MCF 10A (cell line): ENCODE data around the gene KAZN. TPM values are rescaled to one million over a fixed set of nuclear protein-coding genes. Genes with fewer than 3 reads are reported as not detected.

ENCODE experiments used
- BruUV-seq: library from RNA; stranded (reverse); fragments of 400-500 nt; replicated peaks from 2 replicates; lab custom pipeline; 2021; lab: Mats Ljungman, UMichigan
- CTCF ChIA-PET: fragments of 300-600 bp; sonication (Branson Sonifier 250); formaldehyde crosslinking; extraction: SDS; loops from one replicate; lab custom pipeline; 2021; ENCODE audit warnings: antibody characterized with exemption, inconsistent platforms; lab: Yijun Ruan, JAX
- POLR2A ChIA-PET: fragments of 300-600, 350-650 bp; sonication (Branson Sonifier 250); formaldehyde crosslinking; extraction: SDS; loops from one replicate; lab custom pipeline; 2020; ENCODE audit warnings: antibody characterized with exemption, inconsistent platforms; lab: Yijun Ruan, JAX
- DNase-seq: peaks from one replicate; pipeline ENCODE4 v3.0.0-alpha.2; 2018; ENCODE audit not compliant: unreplicated experiment
- H3K27ac Mint-ChIP-seq: one replicate; pipeline ENCODE4 v1.8.0; 2022; ENCODE audit warnings: mild to moderate bottlenecking, low read depth, mixed read lengths; ENCODE audit not compliant: unreplicated experiment
- H3K27me3 Mint-ChIP-seq: one replicate; pipeline ENCODE4 v1.8.0; 2022; ENCODE audit warnings: mixed read lengths; ENCODE audit not compliant: insufficient read depth, unreplicated experiment
- H3K36me3 Mint-ChIP-seq: one replicate; pipeline ENCODE4 v1.8.0; 2022; ENCODE audit warnings: mild to moderate bottlenecking, moderate library complexity, mixed read lengths; ENCODE audit not compliant: insufficient read depth, unreplicated experiment
- H3K4me1 Mint-ChIP-seq: one replicate; pipeline ENCODE4 v1.8.0; 2022; ENCODE audit warnings: mixed read lengths; ENCODE audit not compliant: insufficient read depth, unreplicated experiment
- H3K4me3 Mint-ChIP-seq: one replicate; pipeline ENCODE4 v1.8.0; 2022; ENCODE audit warnings: mild to moderate bottlenecking, moderate library complexity, mixed read lengths; ENCODE audit not compliant: unreplicated experiment
- H3K9me3 Mint-ChIP-seq: one replicate; pipeline ENCODE4 v1.8.0; 2022; ENCODE audit warnings: mixed read lengths; ENCODE audit not compliant: unreplicated experiment
- intact Hi-C: fragments of 100-400 bp; cut with micrococcal nuclease; formaldehyde crosslinking; loops from 2 replicates; pipeline ENCODE4 v1.14.1; 2022
- total RNA-seq: library from RNA; stranded (reverse); gene quantifications from 2 replicates; pipeline ENCODE4 v1.2.3, GENCODE V29; 2022
- TF ChIP-seq, protein P1 (sequence below): fragments of 200-600 bp; IDR thresholded peaks from one replicate; pipeline ENCODE4 v1.8.0; 2022; ENCODE audit warnings: antibody characterized with exemption, mild to moderate bottlenecking; ENCODE audit not compliant: unreplicated experiment

The KAZN gene
- total RNA-seq, 1 experiment from 2014 or later = 3.3 TPM

DNA sequence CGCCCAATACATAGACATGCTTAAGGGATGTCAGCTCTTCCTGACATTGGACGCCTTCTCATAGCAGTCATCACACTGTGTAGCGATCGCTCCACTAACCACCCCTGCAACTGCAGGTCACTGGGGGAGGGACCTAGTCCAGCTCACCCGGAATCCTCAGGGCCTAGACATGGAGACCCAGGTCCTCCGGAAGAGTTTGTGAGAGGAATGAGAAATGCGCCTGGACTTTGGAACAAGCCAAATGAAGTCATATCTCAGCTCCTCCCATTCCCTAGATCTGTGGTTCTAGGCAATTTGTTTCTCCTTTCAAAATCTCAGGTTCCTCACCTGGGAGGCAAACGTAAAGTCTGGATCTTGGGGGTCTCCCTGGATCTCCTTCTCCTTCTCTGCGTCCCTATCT lies 253.3 kb downstream of the KAZN start:
- POLR2A ChIA-PET = interaction anchor here (0.6 kb wide), 1 partner anchor 584 kb away, joined by 3 read pairs; no protein-coding TSS in a partner anchor

GRCh38 chr1:14852291-14852690 lies 253.8 kb downstream of the KAZN start:
- no peaks in the 10 kb centered on the region for H3K36me3 Mint-ChIP-seq
- no peaks in the 10 kb centered on the region for H3K9me3 Mint-ChIP-seq
- intact Hi-C loops = no loop called here
- TF ChIP-seq, protein P1, sequence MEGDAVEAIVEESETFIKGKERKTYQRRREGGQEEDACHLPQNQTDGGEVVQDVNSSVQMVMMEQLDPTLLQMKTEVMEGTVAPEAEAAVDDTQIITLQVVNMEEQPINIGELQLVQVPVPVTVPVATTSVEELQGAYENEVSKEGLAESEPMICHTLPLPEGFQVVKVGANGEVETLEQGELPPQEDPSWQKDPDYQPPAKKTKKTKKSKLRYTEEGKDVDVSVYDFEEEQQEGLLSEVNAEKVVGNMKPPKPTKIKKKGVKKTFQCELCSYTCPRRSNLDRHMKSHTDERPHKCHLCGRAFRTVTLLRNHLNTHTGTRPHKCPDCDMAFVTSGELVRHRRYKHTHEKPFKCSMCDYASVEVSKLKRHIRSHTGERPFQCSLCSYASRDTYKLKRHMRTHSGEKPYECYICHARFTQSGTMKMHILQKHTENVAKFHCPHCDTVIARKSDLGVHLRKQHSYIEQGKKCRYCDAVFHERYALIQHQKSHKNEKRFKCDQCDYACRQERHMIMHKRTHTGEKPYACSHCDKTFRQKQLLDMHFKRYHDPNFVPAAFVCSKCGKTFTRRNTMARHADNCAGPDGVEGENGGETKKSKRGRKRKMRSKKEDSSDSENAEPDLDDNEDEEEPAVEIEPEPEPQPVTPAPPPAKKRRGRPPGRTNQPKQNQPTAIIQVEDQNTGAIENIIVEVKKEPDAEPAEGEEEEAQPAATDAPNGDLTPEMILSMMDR = no peak
- H3K27ac Mint-ChIP-seq = no peak overlapping the region
- no peak overlapping the region for H3K4me3 Mint-ChIP-seq
- H3K4me1 Mint-ChIP-seq = no peaks in the 10 kb centered on the region
- no peak for DNase-seq
- BruUV-seq = no TSS peak
- POLR2A ChIA-PET = no interaction called here
- CTCF ChIA-PET = interaction anchor here (0.5 to 0.8 kb wide), 3 partner anchors 56 to 1091 kb away, joined by 3 read pairs; no protein-coding TSS in a partner anchor
- peaks cover 38% of the 10 kb centered on the region for H3K27me3 Mint-ChIP-seq

More for the DNA sequence above, 253.3 kb downstream of the KAZN start:
- intact Hi-C loops = loop anchor here (2.0 kb wide), 1 partner anchor 739 kb away; no protein-coding TSS in a partner anchor
- Mint-ChIP-seq H3K27me3 (peaks cover 37% of the 10 kb centered on the region), H3K36me3 (no peaks in the 10 kb centered on the region), H3K9me3 (no peaks in the 10 kb centered on the region), H3K4me3 (no peak overlapping the region), H3K4me1 (no peaks in the 10 kb centered on the region), H3K27ac (no peak overlapping the region)
- CTCF ChIA-PET = interaction anchor here (0.7 to 0.8 kb wide), 2 partner anchors 55 to 285 kb away, joined by 3 read pairs; no protein-coding TSS in a partner anchor
- no peak for DNase-seq
- no TSS peak for BruUV-seq
- TF ChIP-seq, protein P1 = no peak

- DNase-seq = no peak
- Mint-ChIP-seq H3K4me1 (no peaks in the 10 kb centered on the region), H3K4me3 (no peak overlapping the region), H3K36me3 (no peaks in the 10 kb centered on the region), H3K27ac (no peak overlapping the region), H3K27me3 (peaks cover 38% of the 10 kb centered on the region), H3K9me3 (no peaks in the 10 kb centered on the region)
- ChIA-PET CTCF (no interaction called here), POLR2A (no interaction called here)
- intact Hi-C loops = no loop called here
- BruUV-seq = no TSS peak
- TF ChIP-seq, protein P1 = no peak
Measured at GRCh38 chr1:14853518-14853917, 255.0 kb downstream of the KAZN start.

DNA sequence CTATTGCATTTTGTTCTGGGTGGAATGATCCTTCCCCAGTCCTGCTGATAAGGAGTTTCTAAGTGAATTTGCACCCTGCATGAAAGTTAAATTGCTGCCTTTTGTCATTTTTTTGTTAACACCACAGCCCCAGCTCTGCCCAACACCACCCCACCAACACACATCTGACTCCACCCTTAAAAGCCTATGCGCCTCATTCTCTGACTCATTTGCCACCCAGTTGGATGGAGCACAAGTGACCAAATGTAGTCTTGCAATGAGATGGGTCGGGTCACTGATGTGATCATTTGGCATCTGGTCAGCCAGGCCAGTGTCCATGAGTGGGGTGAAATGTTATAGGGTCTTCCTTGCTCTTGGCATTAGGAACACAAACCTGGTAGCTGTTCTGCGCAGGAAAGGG lies 256.8 kb downstream of the KAZN start:
- Mint-ChIP-seq H3K4me1 (no peaks in the 10 kb centered on the region), H3K27ac (no peak overlapping the region), H3K4me3 (no peak overlapping the region), H3K27me3 (peaks cover 48% of the 10 kb centered on the region), H3K36me3 (no peaks in the 10 kb centered on the region), H3K9me3 (no peaks in the 10 kb centered on the region)
- CTCF ChIA-PET = interaction anchor here (0.7 kb wide), 1 partner anchor 99 kb away, joined by 5 read pairs; no protein-coding TSS in a partner anchor
- no peak for DNase-seq
- BruUV-seq = no TSS peak
- TF ChIP-seq, protein P1 = no peak
- intact Hi-C loops = no loop called here
- POLR2A ChIA-PET = interaction anchor here (0.6 to 0.9 kb wide), 2 partner anchors 9 to 11 kb away, joined by 3 read pairs; no protein-coding TSS in a partner anchor
